ENCODE data around the gene TTC31. TPM values are rescaled to one million over a fixed set of nuclear protein-coding genes. Genes with fewer than 3 reads are reported as not detected.
"Not testable (repeated sequence)": the region's sequence is repeated elsewhere in the genome, so short reads cannot be mapped to it uniquely, and the experiment has no call there.

Gene TTC31
- total RNA-seq, 2 experiments from 2014 or later = 20.3 to 21.9 TPM

DNA sequence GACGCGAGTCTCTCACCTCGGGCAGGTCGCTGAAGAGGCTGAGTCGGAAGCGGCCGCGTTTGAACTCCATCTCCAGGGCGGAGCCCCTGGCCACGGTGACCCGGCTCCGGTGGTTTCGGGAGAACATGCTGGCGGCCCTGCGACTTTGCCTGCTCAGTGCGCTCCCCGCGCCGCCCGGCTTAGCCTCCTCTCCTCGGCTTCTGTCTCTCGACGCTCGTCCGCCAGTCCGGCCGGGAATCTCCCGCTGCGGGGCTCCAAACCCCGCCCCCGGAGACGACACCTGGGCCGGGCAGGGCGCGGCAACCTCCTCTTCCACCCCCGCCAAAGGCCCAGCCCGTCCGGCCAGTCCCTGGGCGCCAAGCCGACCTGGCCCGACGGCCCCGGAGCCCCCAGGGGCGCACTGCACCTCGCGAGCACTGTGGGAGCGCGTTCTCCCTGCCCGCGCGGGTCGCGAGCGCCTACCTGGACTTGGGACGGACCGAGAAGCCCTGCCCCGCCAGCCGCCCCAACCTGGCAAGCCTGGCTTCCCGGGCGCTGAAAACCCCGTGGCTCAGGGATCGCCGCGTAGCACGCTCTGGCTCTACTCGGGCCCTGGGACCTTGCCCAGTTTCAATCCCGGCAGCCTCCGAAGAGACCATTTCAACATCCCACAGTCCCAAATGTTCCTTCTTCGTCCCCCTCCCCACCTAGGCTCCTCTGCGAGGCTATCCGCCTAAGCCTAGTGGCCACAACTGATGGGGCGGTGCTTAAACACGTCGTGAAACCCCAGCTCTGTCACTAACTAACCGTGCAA, 41.0 kb upstream of the TTC31 start, which contains the start of gene RTKN:
TSS of gene RTKN (minus strand) at position 248 of the 793 bp plus-strand sequence. CDS start at position 127, 121 bp downstream.
- TF ChIP-seq, protein P1, sequence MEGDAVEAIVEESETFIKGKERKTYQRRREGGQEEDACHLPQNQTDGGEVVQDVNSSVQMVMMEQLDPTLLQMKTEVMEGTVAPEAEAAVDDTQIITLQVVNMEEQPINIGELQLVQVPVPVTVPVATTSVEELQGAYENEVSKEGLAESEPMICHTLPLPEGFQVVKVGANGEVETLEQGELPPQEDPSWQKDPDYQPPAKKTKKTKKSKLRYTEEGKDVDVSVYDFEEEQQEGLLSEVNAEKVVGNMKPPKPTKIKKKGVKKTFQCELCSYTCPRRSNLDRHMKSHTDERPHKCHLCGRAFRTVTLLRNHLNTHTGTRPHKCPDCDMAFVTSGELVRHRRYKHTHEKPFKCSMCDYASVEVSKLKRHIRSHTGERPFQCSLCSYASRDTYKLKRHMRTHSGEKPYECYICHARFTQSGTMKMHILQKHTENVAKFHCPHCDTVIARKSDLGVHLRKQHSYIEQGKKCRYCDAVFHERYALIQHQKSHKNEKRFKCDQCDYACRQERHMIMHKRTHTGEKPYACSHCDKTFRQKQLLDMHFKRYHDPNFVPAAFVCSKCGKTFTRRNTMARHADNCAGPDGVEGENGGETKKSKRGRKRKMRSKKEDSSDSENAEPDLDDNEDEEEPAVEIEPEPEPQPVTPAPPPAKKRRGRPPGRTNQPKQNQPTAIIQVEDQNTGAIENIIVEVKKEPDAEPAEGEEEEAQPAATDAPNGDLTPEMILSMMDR (IDR thresholded peaks at IDR 0.05) = no peak
- intact Hi-C loops (cut with micrococcal nuclease) = no loop called here
- DNase-seq = peak; percentile 59
- Mint-ChIP-seq H3K4me3 (peak within 1 kb of the TSS; percentile 47), H3K4me1 (ENCODE audit: low read depth) (peaks cover 9% of the 10 kb centered on the region), H3K9me3 (no peaks in the 10 kb centered on the region), H3K27me3 (peaks cover 28% of the 10 kb centered on the region), H3K36me3 (ENCODE audit: low read depth) (no peaks in the 10 kb centered on the region), H3K27ac (no peak within 1 kb of the TSS)
- ChIA-PET POLR2A (interaction anchor here (1.0 kb wide), 2 partner anchors 9 to 13 kb away, joined by 3 to 5 read pairs; partner anchors contain the start of gene INO80B), CTCF (interaction anchor here (0.8 to 1.1 kb wide), 2 partner anchors 10 to 146 kb away, joined by 3 to 4 read pairs; no protein-coding TSS in a partner anchor)
- peak; percentile 12 for ATAC-seq

DNA sequence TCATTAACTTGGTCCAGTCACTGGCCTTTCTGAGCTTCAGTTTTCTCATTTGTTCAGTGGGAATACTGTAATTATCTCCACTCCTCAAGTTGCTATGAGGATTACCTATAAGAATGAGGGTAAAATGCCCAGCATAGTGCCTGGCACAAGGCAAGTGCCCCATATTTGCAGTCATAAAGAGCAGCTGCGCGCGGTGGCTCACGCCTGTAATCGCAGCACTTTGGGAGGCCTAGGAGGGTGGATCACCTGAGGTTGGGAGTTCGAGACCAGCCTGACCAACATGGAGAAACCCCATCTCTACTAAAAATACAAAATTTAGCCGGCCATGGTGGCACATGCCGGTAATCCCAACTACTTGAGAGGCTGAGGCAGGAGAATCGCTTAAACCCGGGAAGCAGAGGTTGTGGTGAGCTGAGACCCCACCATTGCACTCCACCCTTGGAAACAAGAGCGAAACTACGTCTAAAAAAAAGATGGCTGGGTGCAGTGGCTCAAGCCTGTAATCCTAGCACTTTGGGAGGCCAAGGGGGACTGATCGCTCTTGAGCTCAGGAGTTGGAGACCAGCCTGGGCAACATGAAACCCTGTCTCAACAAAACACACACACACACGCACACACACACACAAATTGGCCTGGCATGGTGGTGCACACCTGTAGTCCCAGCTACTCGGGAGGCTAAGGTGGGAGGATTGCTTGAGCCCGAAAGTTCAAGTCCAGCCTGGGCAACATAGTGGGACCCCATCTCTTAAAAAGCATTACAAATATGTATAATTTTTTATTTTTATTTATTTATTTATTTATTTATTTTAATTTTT, 40.2 kb upstream of the TTC31 start:
- H3K27ac Mint-ChIP-seq = not testable (repeated sequence)

DNA sequence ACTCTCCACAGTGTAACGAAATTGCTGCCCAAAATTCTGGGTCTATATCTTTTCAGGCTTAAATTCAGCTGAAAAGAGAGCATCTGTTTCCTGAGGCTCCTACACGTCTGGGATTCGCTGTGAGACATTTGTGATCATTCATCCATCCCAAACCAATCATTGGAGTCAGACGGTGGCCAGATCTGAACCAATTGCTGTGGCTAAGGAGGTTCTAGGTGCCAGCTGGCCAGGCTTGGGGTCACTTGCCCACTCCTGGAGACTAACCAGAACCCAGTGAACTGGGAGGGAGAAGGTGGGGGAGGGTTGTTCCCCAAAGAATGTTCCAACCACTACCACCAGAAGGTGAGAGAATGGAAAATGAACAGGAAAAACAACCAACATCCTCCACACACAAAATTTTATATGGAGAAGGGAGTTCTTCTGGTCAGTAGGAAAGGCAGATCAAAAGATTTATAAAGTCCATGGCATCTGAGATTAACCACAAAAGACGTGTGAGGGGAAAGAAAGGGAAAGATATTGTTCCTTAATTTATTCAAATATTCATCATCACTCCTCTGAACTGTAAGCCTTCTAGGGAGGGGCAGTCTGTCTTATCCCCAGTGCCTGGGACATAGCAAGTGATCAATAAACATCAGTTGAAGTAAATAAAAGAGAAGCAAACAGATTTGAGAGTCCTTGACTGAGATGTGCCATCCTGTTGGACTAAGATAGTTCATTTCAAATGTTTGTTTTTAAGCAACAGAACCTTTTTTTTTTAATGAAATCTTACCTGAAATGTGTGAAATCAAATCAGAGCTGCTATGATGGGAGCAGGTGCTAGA, 38.2 kb upstream of the TTC31 start:
- ATAC-seq = no peak
- H3K4me1 Mint-ChIP-seq (ENCODE audit: low read depth) = peaks cover 9% of the 10 kb centered on the region
- CTCF ChIA-PET = interaction anchor here (1.5 kb wide), 1 partner anchor 178 kb away, joined by 3 read pairs; no protein-coding TSS in a partner anchor
- H3K4me3 Mint-ChIP-seq = no peak overlapping the region
- DNase-seq = no peak
- TF ChIP-seq, protein P1 (IDR thresholded peaks at IDR 0.05) = no peak
- no peaks in the 10 kb centered on the region for H3K36me3 Mint-ChIP-seq (ENCODE audit: low read depth)
- H3K27ac Mint-ChIP-seq = no peak overlapping the region
- POLR2A ChIA-PET = interaction anchor here (0.7 kb wide), 2 partner anchors 82 to 507 kb away, joined by 3 read pairs; no protein-coding TSS in a partner anchor
- H3K27me3 Mint-ChIP-seq = peaks cover 24% of the 10 kb centered on the region
- intact Hi-C loops (cut with micrococcal nuclease) = no loop called here
- H3K9me3 Mint-ChIP-seq = no peaks in the 10 kb centered on the region

More for the DNA sequence above, 40.2 kb upstream of the TTC31 start:
- Mint-ChIP-seq H3K27me3 (peaks cover 30% of the 10 kb centered on the region), H3K4me3 (peak overlapping the region; percentile 47)
- ChIA-PET CTCF (interaction anchor here (0.8 to 1.3 kb wide), 3 partner anchors 11 to 146 kb away, joined by 3 to 4 read pairs (median 3); no protein-coding TSS in a partner anchor), POLR2A (interaction anchor here (0.8 to 1.3 kb wide), 3 partner anchors 12 to 237 kb away, joined by 3 to 5 read pairs (median 4); partner anchors contain the start of gene INO80B)
- intact Hi-C loops (cut with micrococcal nuclease); DNase-seq; ATAC-seq; H3K4me1 Mint-ChIP-seq (ENCODE audit: low read depth); H3K9me3 Mint-ChIP-seq; H3K36me3 Mint-ChIP-seq (ENCODE audit: low read depth): not testable (repeated sequence)

DNA sequence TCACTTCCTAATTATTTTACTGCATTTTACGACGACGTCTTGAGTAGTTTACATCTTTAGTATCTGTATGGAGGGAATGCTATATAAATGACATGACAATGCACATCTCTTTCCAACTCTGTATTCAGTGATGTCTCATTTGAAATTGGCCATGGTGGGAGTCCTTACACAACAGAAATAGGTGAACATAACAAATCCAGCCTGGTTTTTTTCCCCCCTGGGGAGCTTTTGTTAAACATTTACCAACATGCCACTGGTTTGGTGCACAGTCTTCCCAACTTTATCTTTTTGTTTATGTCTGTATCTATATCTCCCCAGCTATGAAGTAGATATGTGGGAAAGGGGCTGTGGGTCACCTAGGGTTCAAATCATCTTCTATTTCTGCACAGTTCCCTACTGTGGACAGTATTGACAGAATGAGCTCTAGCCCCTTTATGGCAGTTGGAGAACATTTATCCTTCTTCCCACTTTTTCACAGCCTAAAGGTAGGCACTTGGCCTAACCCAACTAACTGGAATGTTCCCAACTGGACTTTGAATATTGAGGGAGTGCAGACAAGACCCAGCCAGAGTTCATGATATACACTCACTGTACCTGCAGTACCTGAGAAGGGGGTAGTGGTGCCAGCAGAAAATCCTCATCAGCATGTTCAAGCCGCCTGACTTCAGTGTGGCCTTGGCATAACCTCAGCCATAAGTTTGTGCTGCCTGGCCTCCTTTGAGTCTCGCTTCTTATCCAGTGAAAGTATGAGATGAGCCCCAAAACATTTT, 35.5 kb upstream of the TTC31 start:
- TF ChIP-seq, protein P1 (IDR thresholded peaks at IDR 0.05) = no peak
- H3K9me3 Mint-ChIP-seq = no peaks in the 10 kb centered on the region
- intact Hi-C loops (cut with micrococcal nuclease) = no loop called here
- no peak for DNase-seq
- no peak for ATAC-seq
- peaks cover 11% of the 10 kb centered on the region for H3K27me3 Mint-ChIP-seq
- peaks cover under 1% of the 10 kb centered on the region for H3K4me1 Mint-ChIP-seq (ENCODE audit: low read depth)
- H3K4me3 Mint-ChIP-seq = no peak overlapping the region
- H3K27ac Mint-ChIP-seq = no peak overlapping the region
- ChIA-PET CTCF (no interaction called here), POLR2A (no interaction called here)
- H3K36me3 Mint-ChIP-seq (ENCODE audit: low read depth) = no peaks in the 10 kb centered on the region

Data from activated CD8-positive, alpha-beta T cell treated with anti-CD3 and anti-CD28 coated beads for 36 hours (primary cell).